ENCODE results near the gene CFAP58. TPM values are rescaled to one million over a fixed set of nuclear protein-coding genes. Genes with fewer than 3 reads are reported as not detected.

Gene CFAP58
- total and polyA plus RNA-seq, 2 donors (not counting 1 experiment from before 2014, with no cell fraction given) = not detected

GRCh38 chr10:104429846-104430245, 76.2 kb downstream of the CFAP58 start:
- Mint-ChIP-seq H3K9me3 (ENCODE audit: insufficient read depth) (no peaks in the 10 kb centered on the region), H3K27ac (no peak overlapping the region), H3K4me1 (no peaks in the 10 kb centered on the region), H3K4me3 (no peak overlapping the region), H3K27me3 (peaks cover 12% of the 10 kb centered on the region)
- H4K20me1 ChIP-seq (ENCODE audit: control insufficient read depth, insufficient read depth, low read length, poor library complexity, severe bottlenecking) = no peaks in the 10 kb centered on the region
- DNase-seq (no peak), ATAC-seq (ENCODE audit: low read depth) (no peak)
- no peaks in the 10 kb centered on the region for H3K36me3 ChIP-seq (replicated peaks in 1 of 2; ENCODE audit: control extremely low read depth in 1 of 2, control insufficient read depth in 1 of 2, extremely low read depth in 1 of 2, insufficient read depth in 2 of 2, low read length in 1 of 2)
- CTCF ChIA-PET = no interaction called here
- H3K4me1 ChIP-seq (ENCODE audit: control insufficient read depth in 2 of 2, insufficient read depth in 2 of 2, low read length in 2 of 2) = no peaks in the 10 kb centered on the region
- no peak overlapping the region for H3K9ac ChIP-seq (ENCODE audit: low read length)
- POLR2A ChIA-PET = no interaction called here
- no peak overlapping the region for H2AFZ ChIP-seq (ENCODE audit: insufficient read depth, low read depth, low read length, poor library complexity, severe bottlenecking)
- H3K79me2 ChIP-seq (ENCODE audit: control insufficient read depth, insufficient read depth, low read length) = no peaks in the 10 kb centered on the region
- H3K4me2 ChIP-seq (replicated peaks; ENCODE audit: low read depth, low read length, poor library complexity, severe bottlenecking) = no peak overlapping the region
- H3K9me3 ChIP-seq (ENCODE audit: control extremely low read depth in 1 of 3, control insufficient read depth in 2 of 3, insufficient read depth in 1 of 3, low read length in 2 of 3) = no peaks in the 10 kb centered on the region
- TF ChIP-seq EZH2 (IDR thresholded peaks at IDR 0.05; ENCODE audit: borderline replicate concordance, insufficient read depth, low read depth, low read length, poor library complexity, severe bottlenecking) (no peak), CTCF (IDR thresholded peaks at IDR 0.05) (no peak)
- H3K27ac ChIP-seq (ENCODE audit: low read length in 2 of 2) = no peak overlapping the region
- intact Hi-C loops (cut with micrococcal nuclease) = no loop called here
- no peak overlapping the region for H3K4me3 ChIP-seq (ENCODE audit: control extremely low read depth in 1 of 5, extremely low read depth in 1 of 5, insufficient read depth in 1 of 5, low read depth in 2 of 5, low read length in 4 of 5)
- WGBS (ENCODE audit: insufficient coverage) = no CpG with 5 or more reads among the region's 3 CpGs
- no peaks in the 10 kb centered on the region for H3K27me3 ChIP-seq (replicated peaks in 1 of 4; ENCODE audit: control extremely low read depth in 1 of 4, control insufficient read depth in 3 of 4, insufficient read depth in 4 of 4, low read length in 3 of 4)

- no peak for ATAC-seq (ENCODE audit: low read depth)
- TF ChIP-seq CTCF (IDR thresholded peaks at IDR 0.05) = no peak
- WGBS (ENCODE audit: insufficient coverage) = 83% methylated on average over 1 of the region's 3 CpGs
- H3K4me1 ChIP-seq (ENCODE audit: control insufficient read depth in 2 of 2, insufficient read depth in 2 of 2, low read length in 2 of 2) = no peaks in the 10 kb centered on the region
- no peak overlapping the region for H3K27ac Mint-ChIP-seq
- DNase-seq = no peak
- H3K4me2 ChIP-seq (replicated peaks; ENCODE audit: low read depth, low read length, poor library complexity, severe bottlenecking) = no peak overlapping the region
- H3K27ac ChIP-seq (ENCODE audit: low read length in 2 of 2) = no peak overlapping the region
- H3K9ac ChIP-seq (ENCODE audit: low read length) = no peak overlapping the region
- H2AFZ ChIP-seq (ENCODE audit: insufficient read depth, low read depth, low read length, poor library complexity, severe bottlenecking) = no peak overlapping the region
- POLR2A ChIA-PET = no interaction called here
- no peaks in the 10 kb centered on the region for H3K9me3 ChIP-seq (ENCODE audit: control extremely low read depth in 1 of 3, control insufficient read depth in 2 of 3, insufficient read depth in 1 of 3, low read length in 2 of 3)
- no peak overlapping the region for H3K4me3 Mint-ChIP-seq
- no peaks in the 10 kb centered on the region for H3K4me1 Mint-ChIP-seq
- no peaks in the 10 kb centered on the region for H3K27me3 ChIP-seq (replicated peaks in 1 of 4; ENCODE audit: control extremely low read depth in 1 of 4, control insufficient read depth in 3 of 4, insufficient read depth in 4 of 4, low read length in 3 of 4)
- no peaks in the 10 kb centered on the region for H3K9me3 Mint-ChIP-seq (ENCODE audit: insufficient read depth)
- no peaks in the 10 kb centered on the region for H4K20me1 ChIP-seq (ENCODE audit: control insufficient read depth, insufficient read depth, low read length, poor library complexity, severe bottlenecking)
- CTCF ChIA-PET = no interaction called here
- intact Hi-C loops (cut with micrococcal nuclease) = no loop called here
- H3K4me3 ChIP-seq (ENCODE audit: control extremely low read depth in 1 of 5, extremely low read depth in 1 of 5, insufficient read depth in 1 of 5, low read depth in 2 of 5, low read length in 4 of 5) = no peak overlapping the region
- H3K79me2 ChIP-seq (ENCODE audit: control insufficient read depth, insufficient read depth, low read length) = no peaks in the 10 kb centered on the region
- H3K27me3 Mint-ChIP-seq = peaks cover 13% of the 10 kb centered on the region
- no peaks in the 10 kb centered on the region for H3K36me3 ChIP-seq (replicated peaks in 1 of 2; ENCODE audit: control extremely low read depth in 1 of 2, control insufficient read depth in 1 of 2, extremely low read depth in 1 of 2, insufficient read depth in 2 of 2, low read length in 1 of 2)
Measured at GRCh38 chr10:104430360-104430759, 76.7 kb downstream of the CFAP58 start.

Measured in B cell (primary cell).